Erythroblast (primary cell): Measurements from ENCODE around the gene PTPRU.

ENCODE experiments used
- GATA1 ChIP-seq: IDR thresholded peaks from 2 replicates; pipeline ENCODE4 v1.6.1; 2011; ENCODE audit warnings: low read depth, mild to moderate bottlenecking, control low read depth, low read length, moderate library complexity
- POLR2A ChIP-seq: IDR thresholded peaks from 2 replicates; pipeline ENCODE4 v1.6.1; 2011; ENCODE audit warnings: mild to moderate bottlenecking, low read length

GRCh38 chr1:29342351-29342750, 106.0 kb downstream of the PTPRU start:
- TF ChIP-seq POLR2A: no peak
- no peak for TF ChIP-seq GATA1
